ENCODE measurements around the gene CDSN.
A peak's percentile ranks its signal among the peaks of the same experiment; 100 is the strongest.
"Not testable (repeated sequence)": the region's sequence is repeated elsewhere in the genome, so short reads cannot be mapped to it uniquely, and the experiment has no call there.

The CDSN gene, protein sequence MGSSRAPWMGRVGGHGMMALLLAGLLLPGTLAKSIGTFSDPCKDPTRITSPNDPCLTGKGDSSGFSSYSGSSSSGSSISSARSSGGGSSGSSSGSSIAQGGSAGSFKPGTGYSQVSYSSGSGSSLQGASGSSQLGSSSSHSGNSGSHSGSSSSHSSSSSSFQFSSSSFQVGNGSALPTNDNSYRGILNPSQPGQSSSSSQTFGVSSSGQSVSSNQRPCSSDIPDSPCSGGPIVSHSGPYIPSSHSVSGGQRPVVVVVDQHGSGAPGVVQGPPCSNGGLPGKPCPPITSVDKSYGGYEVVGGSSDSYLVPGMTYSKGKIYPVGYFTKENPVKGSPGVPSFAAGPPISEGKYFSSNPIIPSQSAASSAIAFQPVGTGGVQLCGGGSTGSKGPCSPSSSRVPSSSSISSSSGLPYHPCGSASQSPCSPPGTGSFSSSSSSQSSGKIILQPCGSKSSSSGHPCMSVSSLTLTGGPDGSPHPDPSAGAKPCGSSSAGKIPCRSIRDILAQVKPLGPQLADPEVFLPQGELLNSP

DNA sequence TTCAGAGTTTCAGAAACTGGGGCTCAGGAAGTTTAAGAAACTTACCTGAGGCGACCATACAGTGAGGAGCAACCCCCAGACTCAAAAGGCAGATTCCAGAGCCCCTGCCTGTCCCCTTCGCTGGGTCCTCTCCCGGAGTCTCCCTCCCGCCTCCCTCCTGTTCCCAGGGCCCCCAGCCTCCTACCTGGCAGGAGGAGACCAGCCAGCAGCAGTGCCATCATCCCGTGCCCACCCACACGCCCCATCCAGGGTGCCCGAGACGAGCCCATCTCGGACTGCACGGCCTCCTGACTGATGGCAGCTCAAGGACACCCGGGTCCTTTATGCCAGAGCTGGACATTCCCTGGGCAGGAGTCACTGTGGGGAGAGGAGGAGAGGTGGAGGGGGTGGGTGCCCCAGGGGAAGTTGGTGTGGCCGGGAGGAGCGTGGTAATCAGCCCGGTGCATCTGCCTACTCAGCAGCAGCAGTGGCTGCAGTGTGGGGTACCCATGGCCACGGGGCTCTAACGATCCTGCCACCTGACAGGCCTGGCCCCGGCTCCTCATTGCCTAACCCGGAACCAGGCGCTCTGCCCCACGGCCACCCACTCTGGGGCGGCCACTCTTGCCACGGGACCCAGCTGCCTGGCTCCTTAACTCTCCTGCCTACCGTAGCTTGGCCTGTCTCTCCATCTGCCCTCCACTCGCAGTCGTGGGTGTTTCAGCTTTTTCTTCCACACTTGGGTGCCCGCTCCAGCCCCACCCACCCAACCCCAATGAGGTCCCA, at the start of gene CDSN:
Gene CDSN, minus strand, starts transcription at position 296 of the 765 bp plus-strand sequence. Its CDS starts 27 bp downstream, at position 269.
- DNase-seq = no peak

DNA sequence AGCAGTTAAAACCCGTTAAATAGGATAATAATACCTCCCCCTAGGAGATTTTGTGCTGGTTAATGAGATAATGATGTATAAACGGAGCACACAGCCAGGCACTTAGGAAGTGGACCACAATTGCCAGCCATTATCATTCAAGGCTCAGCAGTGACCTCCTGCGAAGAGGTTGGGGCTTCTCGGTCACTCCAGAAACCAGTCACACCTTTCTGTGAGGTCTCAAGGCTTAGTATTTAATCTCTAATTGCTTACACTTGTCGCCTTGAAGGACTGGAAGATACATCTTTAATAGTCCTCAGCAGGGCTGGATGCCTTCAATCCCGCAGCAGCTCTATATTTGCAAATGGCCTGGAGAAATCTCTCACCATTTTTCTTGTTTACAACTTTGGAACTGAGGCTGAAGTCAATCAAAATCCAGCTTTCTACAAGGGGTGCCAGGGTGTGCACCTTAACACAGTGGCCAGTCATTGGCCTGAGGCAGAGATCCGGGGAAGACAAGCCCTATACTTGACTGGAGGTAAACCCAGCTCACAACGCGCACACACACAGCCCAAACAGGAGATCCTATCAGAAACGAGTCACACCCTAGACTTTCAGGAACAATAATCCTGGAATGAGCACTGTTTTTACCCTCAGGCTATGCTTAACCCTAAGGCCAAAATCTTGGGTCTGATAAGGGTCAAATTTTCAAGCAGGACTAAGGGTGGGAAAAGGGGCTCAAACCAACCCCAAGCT, 49.0 kb upstream of the CDSN start:
- DNase-seq = no peak

DNA sequence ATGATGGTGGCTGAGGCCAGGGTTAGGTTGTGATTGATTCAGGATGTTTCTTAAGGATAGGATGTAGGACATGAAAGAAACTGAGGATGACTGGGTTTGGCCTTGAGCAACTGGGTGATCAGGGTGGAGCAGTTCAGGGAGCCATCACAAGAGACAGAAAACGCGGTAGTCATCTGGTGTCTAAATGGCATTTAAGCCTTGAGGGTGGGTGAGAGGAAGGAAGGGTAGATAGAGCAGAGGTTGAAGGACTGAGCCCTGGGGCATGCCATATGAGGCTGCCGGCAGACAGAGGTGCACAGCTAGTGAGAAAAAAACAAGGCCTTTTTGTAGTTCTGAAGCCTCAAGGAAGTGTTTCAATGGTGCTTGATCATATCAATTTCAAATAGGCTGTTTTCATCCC, 48.4 kb upstream of the CDSN start:
- no peak for DNase-seq

DNA sequence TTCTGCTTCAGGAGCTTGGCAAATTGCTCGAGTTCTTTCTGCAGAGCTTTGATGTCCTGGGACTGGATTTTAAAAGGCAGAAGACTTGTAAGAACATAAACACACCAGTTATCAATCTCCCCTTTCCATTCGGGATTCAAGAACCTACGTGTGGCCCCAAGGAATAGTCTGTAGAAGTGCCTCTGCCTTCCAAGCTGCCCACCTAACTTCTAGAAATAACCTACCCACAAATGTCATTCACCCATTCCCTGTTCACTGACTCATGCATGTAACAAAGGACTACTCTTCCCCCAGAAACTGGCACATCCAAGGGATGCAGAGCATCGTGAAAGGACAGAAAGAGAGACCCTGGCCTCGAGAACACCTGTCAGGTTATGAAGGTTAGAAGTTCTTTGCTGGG, 45.7 kb upstream of the CDSN start:
- DNase-seq = no peak

DNA sequence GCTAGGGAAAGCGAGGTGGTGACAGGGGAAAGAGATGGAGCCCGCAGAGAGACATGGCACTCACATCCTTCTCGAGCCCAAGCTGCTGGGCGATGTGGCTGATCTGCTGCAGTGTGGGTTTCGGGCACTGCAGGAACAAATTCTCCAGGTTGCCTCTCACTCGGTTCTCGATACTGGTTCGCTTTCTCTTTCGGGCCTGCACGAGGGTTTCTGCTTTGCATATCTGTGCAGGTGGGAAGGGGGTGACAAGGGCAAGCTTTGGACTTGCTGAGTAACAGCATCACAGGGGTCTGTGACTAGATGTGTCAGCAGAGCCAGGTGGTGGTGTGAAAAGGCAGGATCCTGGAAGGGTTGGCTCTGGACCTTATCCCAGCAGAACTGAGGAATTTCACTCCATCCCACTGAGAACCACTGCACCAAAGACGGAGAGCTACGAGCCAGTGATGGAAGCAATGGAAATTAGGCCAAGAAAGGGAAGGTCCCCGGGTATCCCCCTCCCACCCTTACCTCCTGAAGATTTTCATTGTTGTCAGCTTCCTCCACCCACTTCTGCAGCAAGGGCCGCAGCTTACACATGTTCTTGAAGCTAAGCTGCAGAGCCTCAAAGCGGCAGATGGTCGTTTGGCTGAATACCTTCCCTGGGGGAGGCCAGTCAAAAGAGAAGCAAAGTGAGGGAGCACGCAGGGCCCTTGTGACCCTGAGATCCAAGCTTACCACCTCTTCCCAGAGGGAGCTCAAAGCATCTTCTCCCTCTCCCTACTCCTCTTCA, 45.0 kb upstream of the CDSN start:
- DNase-seq = not testable (repeated sequence)

DNA sequence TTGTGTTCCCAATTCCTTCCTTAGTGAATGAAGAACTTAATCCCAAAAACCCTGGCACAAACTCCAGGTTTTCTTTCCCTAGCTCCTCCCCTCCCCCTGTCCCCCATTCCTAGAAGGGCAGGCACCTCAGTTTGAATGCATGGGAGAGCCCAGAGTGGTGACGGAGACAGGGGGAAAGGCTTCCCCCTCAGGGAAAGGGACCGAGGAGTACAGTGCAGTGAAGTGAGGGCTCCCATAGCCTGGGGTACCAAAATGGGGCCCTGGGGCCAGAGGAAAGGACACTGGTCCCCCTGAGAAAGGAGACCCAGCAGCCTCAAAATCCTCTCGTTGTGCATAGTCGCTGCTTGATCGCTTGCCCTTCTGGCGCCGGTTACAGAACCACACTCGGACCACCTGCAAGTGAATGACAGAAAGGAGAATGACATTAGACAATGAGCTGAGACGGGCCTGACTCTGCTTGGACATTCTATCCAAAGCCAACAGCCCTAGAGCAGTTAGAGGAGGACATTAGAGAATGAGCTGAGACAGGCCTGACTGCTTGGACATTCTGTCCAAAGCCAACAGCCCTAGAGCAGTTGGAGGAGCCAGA, 44.3 kb upstream of the CDSN start:
- not testable (repeated sequence) for DNase-seq

DNA sequence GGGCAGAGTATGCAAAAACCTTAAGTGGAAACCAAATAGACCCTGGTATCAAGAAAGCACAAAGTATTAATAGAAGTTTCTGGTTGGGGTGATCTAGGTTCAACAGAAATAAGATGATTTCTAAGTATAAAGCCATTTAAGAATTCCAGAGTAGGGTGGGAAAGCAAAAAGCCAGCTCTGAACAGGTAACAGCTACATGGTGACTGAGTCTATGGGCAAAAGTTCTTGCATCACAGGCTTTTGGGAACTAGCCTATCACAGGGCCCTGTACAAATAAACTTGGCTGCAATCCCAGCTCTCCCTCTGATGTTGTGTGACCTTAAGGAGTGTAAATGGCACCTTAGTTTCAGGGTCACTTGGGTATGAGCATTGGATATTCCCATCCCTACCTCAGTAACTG, 43.7 kb upstream of the CDSN start:
- no peak for DNase-seq

DNA sequence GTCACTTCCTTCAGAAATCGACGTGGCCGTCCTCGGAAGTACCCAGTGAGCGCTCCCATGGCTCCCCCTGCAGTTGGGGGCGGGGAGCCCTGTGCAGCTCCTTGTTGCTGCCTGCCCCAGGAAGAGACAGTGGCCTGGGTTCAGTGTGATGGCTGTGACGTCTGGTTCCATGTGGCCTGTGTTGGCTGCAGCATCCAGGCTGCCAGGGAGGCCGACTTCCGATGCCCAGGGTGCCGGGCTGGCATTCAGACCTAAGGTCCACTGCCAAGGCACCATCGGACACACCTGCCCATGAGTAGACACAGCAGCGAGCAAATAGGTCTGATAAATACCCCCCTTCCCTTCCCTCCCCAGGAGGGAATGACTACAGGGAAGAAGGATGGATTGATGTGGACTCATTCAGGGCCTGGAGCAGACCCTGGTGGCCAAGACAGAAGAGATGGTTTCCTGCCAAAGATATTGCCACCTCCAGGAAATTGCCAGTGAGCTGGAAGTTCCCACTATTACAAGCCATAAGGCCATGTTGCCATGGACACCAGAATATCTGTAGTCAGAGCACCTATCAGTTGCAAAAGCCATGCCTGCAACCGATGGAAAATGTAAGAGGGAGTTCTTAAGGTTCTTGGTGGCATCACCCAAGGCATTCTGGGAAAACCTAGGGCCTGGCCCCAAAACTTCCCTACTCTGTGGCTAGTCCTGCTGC, 42.4 kb upstream of the CDSN start:
- no peak for DNase-seq

DNA sequence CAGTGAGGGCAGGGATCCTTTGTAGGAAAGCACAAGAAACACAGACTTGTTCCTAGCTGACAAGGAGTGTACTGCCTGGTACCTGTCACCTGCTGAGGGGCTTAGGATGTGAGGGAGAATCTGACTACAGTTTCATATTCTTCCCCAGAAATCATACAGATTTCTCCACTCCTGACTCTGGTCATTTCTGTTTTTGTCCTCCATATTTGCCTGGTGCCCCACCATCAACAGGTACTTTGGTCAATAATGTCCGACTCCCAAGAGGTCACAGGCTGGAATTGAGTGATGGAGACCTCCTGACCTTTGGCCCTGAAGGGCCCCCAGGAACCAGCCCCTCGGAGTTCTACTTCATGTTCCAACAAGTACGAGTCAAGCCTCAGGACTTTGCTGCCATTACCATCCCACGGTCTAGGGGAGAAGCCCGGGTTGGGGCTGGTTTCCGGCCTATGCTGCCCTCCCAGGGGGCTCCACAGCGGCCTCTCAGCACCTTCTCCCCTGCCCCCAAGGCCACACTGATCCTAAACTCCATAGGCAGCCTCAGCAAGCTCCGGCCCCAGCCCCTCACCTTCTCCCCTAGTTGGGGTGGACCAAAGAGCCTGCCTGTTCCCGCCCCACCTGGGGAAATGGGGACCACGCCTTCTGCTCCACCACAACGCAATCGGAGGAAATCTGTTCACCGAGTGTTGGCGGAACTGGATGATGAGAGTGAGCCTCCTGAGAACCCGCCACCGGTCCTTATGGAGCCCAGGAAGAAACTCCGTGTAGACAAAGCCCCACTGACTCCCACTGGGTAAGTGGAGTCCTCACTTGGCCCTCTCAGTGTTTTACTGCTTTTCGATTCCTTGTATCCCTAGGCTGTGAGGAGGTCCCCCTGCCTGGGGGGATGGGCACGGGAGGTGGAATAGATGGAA, 41.2 kb upstream of the CDSN start:
- no peak for DNase-seq

DNA sequence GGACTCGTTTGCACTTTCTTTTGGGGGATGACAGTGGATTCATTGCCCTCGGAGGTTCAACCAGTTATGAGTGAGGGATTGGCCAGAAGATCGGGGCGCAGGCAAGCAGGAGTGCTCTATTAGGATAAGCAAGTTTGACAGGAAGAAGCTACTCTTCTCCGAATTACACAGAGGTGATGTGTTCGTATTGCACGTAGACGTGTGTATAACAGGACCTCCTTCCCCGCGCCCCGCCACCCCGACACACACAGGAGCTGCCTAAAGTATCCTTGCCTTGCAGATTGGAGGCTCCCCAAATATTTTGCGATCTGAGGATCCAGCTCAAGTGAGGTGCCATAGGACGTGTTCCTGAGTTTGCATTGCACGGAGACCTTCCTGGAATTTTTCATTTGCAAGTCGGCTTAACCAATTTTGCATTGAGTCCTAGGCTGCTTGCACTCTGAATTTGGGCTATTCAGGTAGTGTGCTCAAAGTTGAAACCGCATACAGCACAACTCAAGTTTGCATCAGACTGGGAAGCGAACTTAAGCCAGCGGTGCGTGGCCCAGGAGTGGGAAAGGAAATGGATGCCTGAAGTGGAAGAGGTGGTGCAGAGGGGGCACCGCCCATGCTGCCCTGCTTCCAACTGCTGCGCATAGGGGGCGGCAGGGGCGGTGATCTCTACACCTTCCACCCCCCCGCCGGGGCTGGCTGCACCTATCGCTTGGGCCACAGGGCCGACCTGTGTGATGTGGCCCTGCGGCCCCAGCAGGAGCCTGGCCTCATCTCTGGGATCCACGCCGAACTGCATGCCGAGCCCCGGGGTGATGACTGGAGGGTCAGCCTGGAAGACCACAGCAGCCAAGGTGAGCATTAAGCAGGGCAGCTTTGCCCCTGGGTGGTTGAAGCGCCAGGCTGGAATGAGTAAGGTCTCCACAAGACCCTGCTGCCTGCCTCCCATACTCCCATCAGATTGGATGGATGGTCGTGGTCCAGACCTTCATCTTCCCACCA, 38.9 kb upstream of the CDSN start:
- no peak for DNase-seq

DNA sequence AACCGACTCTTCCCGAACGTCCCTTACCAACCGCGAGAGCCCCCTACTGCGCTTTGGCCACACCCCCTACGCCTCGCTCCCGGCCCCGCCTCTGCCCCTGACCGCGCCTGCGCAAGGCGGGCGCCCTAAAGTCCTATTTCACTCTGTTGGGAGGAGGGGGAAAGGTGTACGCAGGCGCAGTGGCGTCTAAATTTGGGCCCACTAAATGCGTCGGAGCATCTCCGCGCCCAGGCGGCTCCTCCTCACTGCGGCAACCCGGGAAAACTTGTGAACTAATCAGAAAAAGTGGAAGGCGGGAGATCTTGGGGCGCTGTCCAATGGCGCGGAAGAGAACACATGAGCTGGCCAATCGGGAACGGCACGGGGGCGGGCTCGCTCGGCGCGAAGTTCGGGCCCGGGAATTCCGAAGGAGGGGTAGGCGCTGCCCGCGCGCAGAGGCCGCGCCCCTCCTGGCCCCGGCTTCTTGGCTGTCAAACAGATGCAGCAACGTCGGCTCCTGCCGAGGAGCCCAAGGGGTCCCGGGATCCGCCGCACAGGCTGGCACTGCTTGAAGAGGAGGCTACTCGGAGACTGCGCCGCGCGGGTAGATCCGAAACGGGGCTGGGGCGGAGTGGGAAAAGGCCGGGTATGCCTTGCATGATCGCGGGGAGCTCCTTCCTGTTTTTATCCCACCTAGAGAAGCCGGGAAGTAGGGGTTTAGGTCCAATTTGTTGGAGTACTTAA, 38.1 kb upstream of the CDSN start, which contains the start of gene TCF19:
Gene TCF19, plus strand, starts transcription at position 450 of the 723 bp plus-strand sequence. CDS start 881 bp downstream, outside the sequence.
- peak; percentile 98 for DNase-seq

DNA sequence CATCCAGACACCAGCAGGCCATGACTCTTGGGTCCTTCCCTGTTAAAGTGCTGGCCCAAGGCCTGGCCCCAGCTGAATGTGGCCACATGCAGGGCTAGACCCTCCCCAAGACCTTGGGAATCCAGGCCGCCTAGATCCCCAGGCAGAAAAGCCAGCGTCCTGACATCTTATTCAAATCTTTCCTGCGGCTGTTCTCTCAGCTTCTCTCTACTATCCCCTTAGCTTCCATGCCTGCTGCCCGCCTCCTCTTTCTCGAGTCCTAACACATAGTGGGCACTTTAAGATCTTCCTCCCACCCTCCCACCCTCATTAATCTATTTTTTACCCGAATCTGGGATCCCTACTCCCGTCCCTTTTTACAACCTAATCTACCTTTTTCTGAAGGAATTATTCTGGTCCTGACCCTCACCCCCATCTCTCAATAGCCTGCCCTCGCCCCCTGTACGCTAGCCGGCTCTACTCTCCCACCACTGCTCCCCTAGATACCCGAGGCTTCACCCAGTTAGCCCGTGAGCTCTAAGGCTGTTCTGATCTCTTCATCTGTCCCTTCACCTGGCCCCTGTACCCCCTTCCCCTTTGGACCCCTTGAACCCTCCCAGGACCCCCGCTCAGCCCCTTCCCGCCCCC, 37.4 kb upstream of the CDSN start, which contains the start of gene CCHCR1:
Gene CCHCR1, minus strand, starts transcription at position 290 of the 627 bp plus-strand sequence. Its CDS starts 202 bp downstream, at position 88.
- DNase-seq = no peak

DNA sequence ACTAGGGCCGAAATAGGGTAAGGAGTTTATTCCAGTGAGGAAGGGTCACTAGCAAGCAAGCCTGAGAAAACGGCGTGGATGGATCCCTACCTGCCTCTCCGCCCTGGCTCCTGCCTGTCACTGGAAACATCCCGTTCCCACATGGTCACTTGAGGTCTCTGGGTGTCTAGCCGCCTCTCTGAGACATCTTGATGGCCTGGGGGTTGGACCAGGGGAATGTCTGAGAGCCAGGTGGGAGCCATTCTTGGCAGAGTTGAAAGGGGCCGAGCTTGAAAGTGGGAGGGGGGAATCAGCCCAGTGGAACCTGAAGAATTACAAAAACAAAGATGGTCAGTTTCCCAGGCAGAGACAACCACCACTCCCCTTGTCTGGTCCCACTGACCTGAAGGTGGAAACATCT, 36.4 kb upstream of the CDSN start:
- DNase-seq = no peak

DNA sequence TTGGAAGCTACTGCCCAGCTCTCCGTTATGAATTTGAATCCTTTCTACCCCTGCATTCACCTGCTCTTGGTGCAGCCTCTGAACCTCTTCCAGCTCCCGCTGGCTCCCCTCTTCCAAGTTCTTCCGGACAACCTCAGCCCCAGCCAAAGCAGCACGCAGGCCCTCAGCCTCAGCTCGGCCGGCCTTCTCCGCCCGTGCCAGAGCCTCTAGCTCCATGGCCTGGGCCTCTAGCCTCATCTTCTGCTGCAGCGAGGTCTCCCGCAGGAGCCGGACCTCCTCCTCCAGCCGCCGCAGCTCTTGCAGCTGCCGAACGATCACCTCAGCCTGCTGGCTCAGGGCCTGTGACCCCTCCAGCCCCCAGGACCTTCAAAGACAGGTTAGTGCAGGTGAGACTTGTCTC, 34.2 kb upstream of the CDSN start:
- no peak for DNase-seq

DNA sequence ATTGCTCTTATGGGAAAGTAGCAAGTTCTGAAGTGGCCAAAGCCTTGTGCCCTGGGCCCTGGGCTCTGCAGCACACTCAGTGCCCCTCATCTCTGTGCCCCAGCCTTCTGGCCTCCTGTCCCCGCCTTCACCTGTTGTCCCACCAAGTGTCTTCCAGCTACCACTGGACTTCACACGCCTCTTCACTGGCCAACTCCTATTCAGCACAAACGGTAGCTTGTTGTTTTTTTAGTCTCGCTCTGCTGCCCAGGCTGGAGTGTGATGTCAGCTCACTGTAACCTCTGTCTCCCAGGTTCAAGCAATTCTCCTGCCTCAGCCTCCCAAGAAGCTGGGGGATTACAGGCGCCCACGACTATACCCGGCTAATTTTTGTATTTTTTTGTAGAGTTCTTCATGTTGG, 32.5 kb upstream of the CDSN start:
- DNase-seq = no peak

DNA sequence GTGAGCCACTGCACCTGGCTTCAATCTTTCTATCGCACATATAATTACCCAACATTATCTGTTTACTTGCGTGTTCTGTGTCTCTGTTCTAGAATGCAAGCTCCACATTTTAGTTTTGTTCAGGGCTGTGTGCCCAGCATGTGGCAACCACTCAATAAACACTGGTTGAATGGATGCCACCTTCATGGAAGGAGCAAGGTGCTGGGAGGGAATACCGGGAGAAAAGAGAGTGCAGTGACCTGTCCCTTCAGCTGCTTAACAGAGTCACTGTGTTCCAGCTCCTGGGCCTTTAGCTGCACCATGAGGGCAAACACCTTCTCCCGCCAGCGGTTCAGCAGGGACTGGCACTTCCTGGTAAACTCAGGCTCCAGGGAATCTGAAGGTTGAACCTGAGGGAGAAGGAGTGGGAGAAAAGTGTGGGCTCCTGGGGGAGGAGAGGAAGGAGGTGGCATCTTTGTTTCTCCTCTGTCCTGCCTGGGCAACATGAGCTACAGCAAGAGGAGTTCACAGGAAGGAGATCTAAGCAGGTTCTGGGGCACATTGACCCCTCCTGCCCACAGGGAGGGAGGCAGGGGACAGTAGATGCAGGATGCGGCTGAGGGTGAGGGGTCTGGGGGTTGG, 29.7 kb upstream of the CDSN start:
- no peak for DNase-seq

DNA sequence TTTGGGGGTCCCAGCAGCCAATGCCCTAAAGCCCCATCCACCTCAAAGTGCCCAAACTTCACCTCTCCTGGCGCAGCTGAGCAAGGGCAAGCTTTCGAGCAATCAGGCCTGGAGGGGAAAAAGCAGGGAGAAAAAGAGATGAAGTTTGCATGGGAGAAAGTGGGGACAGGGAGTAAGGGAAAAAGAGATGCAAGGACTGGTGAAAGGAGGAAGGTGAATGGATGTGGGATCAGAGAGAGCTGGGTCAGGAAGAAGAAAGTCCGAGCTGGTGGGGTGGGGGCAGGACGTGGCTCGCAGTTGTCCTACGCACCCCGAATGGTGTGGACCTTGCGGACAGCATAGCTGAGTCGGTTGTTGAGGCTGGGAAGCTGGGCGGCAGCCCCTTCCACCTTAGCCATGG, 25.1 kb upstream of the CDSN start:
- DNase-seq = no peak
